ENCODE results near the gene SEC22B.
"Not testable (repeated sequence)": the region's sequence is repeated elsewhere in the genome, so short reads cannot be mapped to it uniquely, and the experiment has no call there.

Gene SEC22B

GRCh38 chr1:120113134-120113533 is 63.2 kb downstream of the SEC22B start:
- not testable (repeated sequence) for DNase-seq (ENCODE audit: low read depth)

GRCh38 chr1:120112212-120112611 is 64.1 kb downstream of the SEC22B start:
- DNase-seq (ENCODE audit: low read depth): not testable (repeated sequence)

GRCh38 chr1:120111771-120112170 is 64.5 kb downstream of the SEC22B start:
- not testable (repeated sequence) for DNase-seq (ENCODE audit: low read depth)

GRCh38 chr1:120111008-120111407 is 65.3 kb downstream of the SEC22B start:
- not testable (repeated sequence) for DNase-seq (ENCODE audit: low read depth)

- DNase-seq (ENCODE audit: low read depth): not testable (repeated sequence)
Measured at GRCh38 chr1:120109656-120110055, 66.7 kb downstream of the SEC22B start.

- not testable (repeated sequence) for DNase-seq (ENCODE audit: low read depth)
Measured at GRCh38 chr1:120109180-120109579, 67.1 kb downstream of the SEC22B start.

GRCh38 chr1:120105288-120105687 is 71.0 kb downstream of the SEC22B start:
- DNase-seq (ENCODE audit: low read depth): not testable (repeated sequence)

GRCh38 chr1:120103768-120104167 is 72.6 kb downstream of the SEC22B start:
- not testable (repeated sequence) for DNase-seq (ENCODE audit: low read depth)

- not testable (repeated sequence) for DNase-seq (ENCODE audit: low read depth)
Measured at GRCh38 chr1:120101593-120101992, 74.7 kb downstream of the SEC22B start.

Measured in stimulated activated CD8-positive, alpha-beta memory T cell treated with anti-CD3 and anti-CD28 coated beads, Interleukin-12 subunit alpha, Interleukin-12 subunit beta, amount 100 ng/mL, for 4 hours (primary cell).